Measurements from ENCODE around the gene PMP22. TPM values are rescaled to one million over a fixed set of nuclear protein-coding genes. Genes with fewer than 3 reads are reported as not detected.

Gene PMP22
- total RNA-seq, 1 donor from 2014 or later = 4.3 TPM

- H3K4me1 ChIP-seq = peaks cover 5% of the 10 kb centered on the region
- H3K79me2 ChIP-seq (ENCODE audit: low read depth) = no peaks in the 10 kb centered on the region
- H3K27ac ChIP-seq = no peak overlapping the region
- DNase-seq (ENCODE audit: low spot score) = no peak
- H3K27me3 ChIP-seq = peaks cover 14% of the 10 kb centered on the region
- TF ChIP-seq EZH2 (IDR thresholded peaks at IDR 0.05) = no peak
- Mint-ChIP-seq H3K27ac (no peak overlapping the region), H3K4me3 (no peak overlapping the region), H3K4me1 (peaks cover 3% of the 10 kb centered on the region), H3K36me3 (no peaks in the 10 kb centered on the region), H3K27me3 (ENCODE audit: insufficient read depth, low read depth) (peaks cover 13% of the 10 kb centered on the region), H3K9me3 (peaks cover 2% of the 10 kb centered on the region)
- no peak overlapping the region for H3K4me2 ChIP-seq
- H3K4me3 ChIP-seq = no peak overlapping the region
- H2AFZ ChIP-seq (replicated peaks) = no peak overlapping the region
- no peaks in the 10 kb centered on the region for H4K20me1 ChIP-seq (ENCODE audit: low read depth)
- H3K9me3 ChIP-seq (ENCODE audit: low read depth) = no peaks in the 10 kb centered on the region
- no peaks in the 10 kb centered on the region for H3F3A ChIP-seq (ENCODE audit: low read depth)
- no peak overlapping the region for H3K9ac ChIP-seq
- H3K36me3 ChIP-seq = no peaks in the 10 kb centered on the region
These were observed 8.1 kb upstream of the PMP22 start for GRCh38 chr17:15273141-15273793.

- Histone ChIP-seq H3K9ac (no peak overlapping the region), H3K79me2 (ENCODE audit: low read depth) (no peaks in the 10 kb centered on the region), H4K20me1 (ENCODE audit: low read depth) (no peaks in the 10 kb centered on the region), H3K4me1 (no peaks in the 10 kb centered on the region), H3F3A (ENCODE audit: low read depth) (no peaks in the 10 kb centered on the region), H3K27me3 (peaks cover 29% of the 10 kb centered on the region), H2AFZ (replicated peaks) (no peak overlapping the region), H3K4me3 (no peak overlapping the region), H3K27ac (no peak overlapping the region), H3K9me3 (ENCODE audit: low read depth) (no peaks in the 10 kb centered on the region), H3K4me2 (no peak overlapping the region), H3K36me3 (no peaks in the 10 kb centered on the region)
- H3K27me3 Mint-ChIP-seq (ENCODE audit: insufficient read depth, low read depth) = peaks cover 15% of the 10 kb centered on the region
- no peak overlapping the region for H3K27ac Mint-ChIP-seq
- no peaks in the 10 kb centered on the region for H3K36me3 Mint-ChIP-seq
- no peaks in the 10 kb centered on the region for H3K4me1 Mint-ChIP-seq
- no peak for DNase-seq (ENCODE audit: low spot score)
- no peak overlapping the region for H3K4me3 Mint-ChIP-seq
- H3K9me3 Mint-ChIP-seq = peaks cover 2% of the 10 kb centered on the region
- TF ChIP-seq CTCF (IDR thresholded peaks at IDR 0.05) (no peak), EZH2phosphoT487 (IDR thresholded peaks at IDR 0.05) (no peak), EZH2 (IDR thresholded peaks at IDR 0.05) (no peak)
These were observed 6.6 kb upstream of the PMP22 start for GRCh38 chr17:15271741-15272140.

GRCh38 chr17:15270628-15271381, 5.7 kb upstream of the PMP22 start:
- H3K36me3 ChIP-seq = no peaks in the 10 kb centered on the region
- H3K27ac Mint-ChIP-seq = no peak overlapping the region

More at GRCh38 chr17:15270628-15271381, 5.7 kb upstream of the PMP22 start:
- Histone ChIP-seq H3K4me1 (no peaks in the 10 kb centered on the region), H2AFZ (replicated peaks) (no peak overlapping the region), H3K4me2 (no peak overlapping the region), H3K4me3 (no peak overlapping the region), H3K27me3 (peaks cover 38% of the 10 kb centered on the region), H4K20me1 (ENCODE audit: low read depth) (no peaks in the 10 kb centered on the region), H3K79me2 (ENCODE audit: low read depth) (no peaks in the 10 kb centered on the region), H3K27ac (no peak overlapping the region), H3K9ac (no peak overlapping the region), H3K9me3 (ENCODE audit: low read depth) (no peaks in the 10 kb centered on the region), H3F3A (ENCODE audit: low read depth) (no peaks in the 10 kb centered on the region)
- Mint-ChIP-seq H3K4me3 (no peak overlapping the region), H3K27me3 (ENCODE audit: insufficient read depth, low read depth) (peaks cover 15% of the 10 kb centered on the region), H3K36me3 (no peaks in the 10 kb centered on the region), H3K4me1 (no peaks in the 10 kb centered on the region), H3K9me3 (peaks cover under 1% of the 10 kb centered on the region)
- DNase-seq (ENCODE audit: low spot score) = no peak
- no peak for TF ChIP-seq CTCF (IDR thresholded peaks at IDR 0.05)
- no peak for TF ChIP-seq EZH2phosphoT487 (IDR thresholded peaks at IDR 0.05)
- TF ChIP-seq EZH2 (IDR thresholded peaks at IDR 0.05) = no peak

Measured in neural progenitor cell (in vitro differentiated cells).